Left colon (tissue), 2 donors: ENCODE results near the gene MTHFD2L. TPM values are rescaled to one million over a fixed set of nuclear protein-coding genes. Genes with fewer than 3 reads are reported as not detected.
"Not testable (repeated sequence)": the region's sequence is repeated elsewhere in the genome, so short reads cannot be mapped to it uniquely, and the experiment has no call there.

Source experiments
- ATAC-seq: fragments of 200-7000 bp; cut with Tn5 transposase; one replicate; pipeline ENCODE4 v1.9.1; 2020; ENCODE audit warnings: mild to moderate bottlenecking, moderate library complexity
- DNase-seq, 2 donors: peaks; one replicate each; pipeline ENCODE4 v3.0.0-alpha.2; 2020
- intact Hi-C, 2 donors: fragments of 100-400 bp; cut with DNase I in 1 of 2; cut with micrococcal nuclease in 1 of 2; formaldehyde crosslinking; loops; one replicate each; pipeline versions ENCODE4 v1.11.2 to v1.14.0; 2022; cut with DNase I, micrococcal nuclease
- total RNA-seq, 2 donors: library from RNA; stranded (reverse); fragmentation: NEBNext Ultra II Directional; extraction: Animal tissue kit (Norgen Biotek cat#: 25700); gene quantifications; one replicate each; pipeline ENCODE4 v1.2.1, GENCODE V29; 2021
- donor health status: DM: no; HTN: no; CAD: no.
- donor health status: DM: yes; HTN: yes; CAD: no.

MTHFD2L gene
- total RNA-seq, 2 donors from 2014 or later, result 8.2 to 8.7 TPM

DNA sequence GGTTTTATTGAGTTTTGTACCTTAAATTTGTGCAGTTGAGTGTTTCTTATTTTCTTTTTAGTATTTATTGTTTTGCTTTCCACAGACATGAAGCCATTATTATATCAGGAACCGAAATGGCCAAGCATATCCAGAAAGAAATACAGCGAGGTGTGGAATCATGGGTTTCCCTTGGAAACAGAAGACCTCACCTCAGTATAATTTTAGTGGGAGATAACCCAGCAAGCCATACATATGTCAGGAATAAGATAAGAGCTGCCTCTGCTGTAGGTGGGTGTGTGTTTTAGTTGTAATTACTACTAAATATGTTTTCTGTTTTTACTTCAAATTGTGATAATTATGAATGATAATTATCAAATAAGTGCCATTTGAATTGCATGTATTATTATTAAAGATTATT lies 16.5 kb downstream of the MTHFD2L start:
- intact Hi-C loops, result no loop called here
- DNase-seq (no peak), ATAC-seq (no peak)

DNA sequence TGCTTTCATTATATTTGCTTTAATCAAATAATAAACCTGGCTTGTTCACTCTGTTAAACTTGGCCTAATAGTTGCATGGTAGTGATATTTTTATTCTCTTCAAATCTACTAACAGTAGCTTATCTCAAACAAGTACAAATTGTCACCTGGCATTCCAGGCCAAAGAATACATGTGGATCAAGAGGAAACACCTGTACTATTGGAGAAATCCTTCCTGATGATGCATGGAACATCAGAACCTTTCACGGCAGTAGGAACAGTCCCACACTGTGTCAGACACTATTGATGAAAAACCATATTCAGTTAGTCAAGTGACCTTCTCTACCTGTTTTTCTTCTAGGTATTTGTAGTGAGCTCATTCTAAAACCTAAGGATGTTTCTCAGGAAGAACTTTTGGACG lies 17.0 kb downstream of the MTHFD2L start:
- ATAC-seq (no peak), DNase-seq (no peak)

GRCh38 chr4:74175379-74175778 lies 17.5 kb downstream of the MTHFD2L start:
- ATAC-seq, result no peak
- intact Hi-C loops, result no loop called here
- DNase-seq, result no peak

More for the DNA sequence above, 17.0 kb downstream of the MTHFD2L start:
- intact Hi-C loops, result no loop called here

DNA sequence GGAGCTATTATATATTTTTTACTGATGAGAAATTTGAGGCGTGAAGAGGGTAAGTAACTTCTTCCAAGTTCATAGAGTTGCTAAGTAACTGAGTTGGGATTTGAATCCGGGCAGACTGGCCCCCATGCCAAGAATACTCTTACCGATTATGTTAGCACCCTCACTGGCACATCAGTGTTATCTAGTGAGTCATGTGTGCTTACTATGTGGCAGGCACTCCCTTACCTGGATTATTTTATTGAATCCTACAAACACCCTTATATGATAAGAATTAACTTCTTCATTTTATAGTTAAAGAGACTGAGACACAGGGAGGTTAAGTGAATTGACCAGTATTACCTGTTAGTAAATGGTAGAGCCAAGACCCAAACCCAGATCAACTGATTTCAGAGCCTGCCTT lies 20.9 kb downstream of the MTHFD2L start:
- intact Hi-C loops, result no loop called here
- no peak for DNase-seq
- ATAC-seq, result peak; percentile 95

- intact Hi-C loops, result loop anchor here in 1 of 2 donors (10.0 kb wide), 1 partner anchor 124 kb away; the partner anchor contains the start of gene EPGN
- DNase-seq, result no peak
- no peak for ATAC-seq
Measured at GRCh38 chr4:74181219-74181618, 23.3 kb downstream of the MTHFD2L start.

DNA sequence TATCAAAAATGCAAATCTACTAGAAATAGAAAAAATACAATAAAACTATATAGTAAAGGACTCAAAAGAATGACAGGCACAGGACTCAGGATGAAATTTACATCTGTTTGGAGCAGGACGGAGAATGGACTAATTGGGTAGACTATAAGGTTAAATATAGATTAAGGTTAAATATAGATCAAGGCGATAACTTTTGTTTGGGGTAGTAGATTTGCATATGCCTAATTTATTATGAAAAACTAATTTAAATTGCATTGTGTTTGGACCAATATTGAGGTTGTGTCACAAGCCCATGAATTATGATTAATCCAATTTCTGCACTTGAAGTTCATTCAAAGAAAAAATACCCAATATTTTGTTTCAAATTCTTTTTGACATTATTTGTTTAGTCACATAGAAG lies 31.0 kb downstream of the MTHFD2L start:
- DNase-seq (no peak), ATAC-seq (no peak)
- intact Hi-C loops, result loop anchor here in 1 of 2 donors (10.0 kb wide), 1 partner anchor 116 kb away; the partner anchor contains the start of gene EPGN

DNA sequence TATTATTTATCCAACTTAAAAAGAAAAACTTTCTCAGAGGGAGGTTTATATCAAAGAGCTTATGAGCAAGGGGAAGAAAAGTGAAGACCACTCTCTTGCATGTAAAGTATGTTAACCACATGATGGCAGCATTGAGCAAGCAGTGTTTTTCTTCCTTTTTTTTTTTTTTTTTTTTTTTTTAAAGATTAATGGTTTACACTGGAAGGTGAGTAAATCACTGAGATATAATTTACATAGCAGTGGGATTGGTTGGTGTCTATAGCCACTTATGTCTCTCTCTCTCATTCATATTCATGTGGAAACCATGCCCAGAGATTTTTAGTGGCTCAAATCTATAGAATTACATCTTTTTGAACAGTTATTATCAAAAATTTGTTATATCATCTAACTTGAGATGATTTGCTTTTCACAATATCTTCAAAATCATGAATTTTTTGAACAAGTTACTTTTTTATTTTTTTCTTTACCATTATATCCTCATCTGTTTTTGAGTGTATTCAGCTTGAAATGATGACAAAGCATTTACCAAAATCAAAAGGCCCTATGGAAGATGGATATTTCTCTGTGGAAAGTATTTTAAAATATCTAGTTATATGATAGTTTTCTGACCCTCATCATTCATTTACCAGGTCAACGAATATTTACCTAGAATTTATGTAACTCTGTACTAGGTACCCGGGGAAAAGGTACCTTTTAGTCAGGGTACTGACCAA lies 31.6 kb downstream of the MTHFD2L start:
- ATAC-seq, result peak; percentile 81
- DNase-seq, result no peak
- intact Hi-C loops, result loop anchor here in 1 of 2 donors (10.0 kb wide), 2 partner anchors 115 to 485 kb away; partner anchors contain the start of gene EPGN

DNA sequence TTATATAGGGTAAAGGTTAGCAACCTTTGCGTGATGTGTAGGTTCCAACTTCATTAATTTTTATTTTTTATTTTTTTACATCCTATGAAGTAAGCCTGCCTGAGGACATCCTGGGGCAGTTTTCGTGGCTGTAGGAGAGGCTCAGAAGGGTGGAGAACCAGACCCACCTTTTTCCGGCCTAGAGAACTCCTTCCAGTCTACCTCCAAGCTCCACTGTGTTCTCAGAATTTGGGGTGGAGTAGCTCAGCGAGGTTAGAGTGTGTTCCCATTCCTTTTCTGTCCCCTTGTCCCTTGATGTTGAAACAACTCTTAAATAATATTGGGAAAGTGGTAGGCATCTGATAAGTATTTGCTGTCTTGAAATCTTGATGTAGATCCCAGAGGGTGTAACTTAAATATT lies 32.4 kb downstream of the MTHFD2L start:
- intact Hi-C loops, result loop anchor here in 1 of 2 donors (10.0 kb wide), 1 partner anchor 484 kb away; no protein-coding TSS in a partner anchor
- DNase-seq (no peak), ATAC-seq (no peak)

DNA sequence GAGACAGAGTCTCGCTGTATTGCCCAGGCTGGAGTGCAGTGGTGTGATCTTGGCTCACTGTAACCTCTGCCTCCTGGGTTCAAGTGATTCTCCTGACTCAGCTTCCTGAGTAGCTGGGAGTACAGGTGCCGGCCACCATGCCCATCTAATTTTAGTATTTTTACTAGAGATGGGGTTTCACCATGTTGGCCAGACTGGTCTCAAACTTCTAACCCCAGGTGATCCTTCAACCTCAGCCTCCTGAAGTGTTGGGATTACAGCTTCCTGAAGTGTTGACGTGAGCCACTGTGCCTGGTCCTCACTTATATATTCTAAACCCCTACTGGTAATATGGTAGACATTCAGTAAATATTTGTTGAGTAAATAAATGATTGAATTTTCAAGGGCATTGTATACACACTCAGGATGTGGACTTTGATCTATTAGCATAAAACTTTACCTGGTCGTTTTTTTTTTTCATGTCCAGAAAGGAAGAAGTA lies 33.0 kb downstream of the MTHFD2L start:
- ATAC-seq (peak; percentile 75), DNase-seq (no peak)
- intact Hi-C loops, result loop anchor here in 1 of 2 donors (10.0 kb wide), 1 partner anchor 484 kb away; no protein-coding TSS in a partner anchor

DNA sequence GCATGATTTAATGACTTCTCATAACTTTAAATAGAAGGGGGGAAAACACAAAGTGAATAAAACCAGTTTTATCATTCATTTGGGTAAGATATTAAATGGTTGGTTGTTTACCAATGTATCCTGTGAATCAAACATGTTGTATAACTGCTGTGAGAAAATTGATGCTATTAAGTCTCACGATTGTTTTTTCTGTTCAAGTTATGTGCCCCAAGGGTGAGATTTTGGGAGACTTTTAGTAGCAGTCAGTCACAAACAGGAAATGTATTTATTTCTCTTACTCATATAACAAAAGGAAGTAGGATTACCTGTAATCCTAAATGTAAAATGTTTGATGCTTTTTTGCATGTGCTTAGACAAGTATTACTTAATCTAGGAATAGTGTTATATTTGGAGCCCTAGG lies 39.2 kb downstream of the MTHFD2L start:
- DNase-seq (no peak), ATAC-seq (no peak)
- intact Hi-C loops, result loop anchor here in 1 of 2 donors (10.0 kb wide), 1 partner anchor 478 kb away; no protein-coding TSS in a partner anchor

DNA sequence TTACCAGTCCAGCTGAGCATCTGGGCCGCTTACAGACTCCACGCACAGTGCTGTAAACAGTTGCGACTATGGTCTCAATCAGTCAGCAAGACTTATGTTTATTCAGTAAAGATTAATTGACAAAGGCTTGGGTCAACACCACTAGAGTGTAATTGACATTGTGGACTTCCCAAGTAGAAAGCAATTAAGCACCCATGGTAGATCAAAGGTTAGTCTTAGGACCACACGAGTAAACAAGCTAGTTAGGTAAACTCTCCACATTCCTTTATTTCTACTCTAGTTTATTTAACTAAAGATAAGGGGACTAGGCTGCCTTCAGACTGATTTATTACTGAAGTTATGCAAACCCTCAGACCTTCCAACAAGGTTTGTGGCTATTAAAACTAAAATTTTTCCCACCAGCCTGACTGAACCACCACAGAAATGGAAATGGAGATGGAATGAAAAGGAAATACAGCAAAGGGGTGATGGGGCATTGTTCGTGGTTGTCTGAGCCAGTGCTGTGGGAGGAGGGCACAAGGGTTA lies 44.2 kb downstream of the MTHFD2L start:
- intact Hi-C loops, result no loop called here
- ATAC-seq, result peak; percentile 84
- no peak for DNase-seq

GRCh38 chr4:74203467-74203866 lies 45.5 kb downstream of the MTHFD2L start:
- ATAC-seq (peak; percentile 69), DNase-seq (no peak)

DNA sequence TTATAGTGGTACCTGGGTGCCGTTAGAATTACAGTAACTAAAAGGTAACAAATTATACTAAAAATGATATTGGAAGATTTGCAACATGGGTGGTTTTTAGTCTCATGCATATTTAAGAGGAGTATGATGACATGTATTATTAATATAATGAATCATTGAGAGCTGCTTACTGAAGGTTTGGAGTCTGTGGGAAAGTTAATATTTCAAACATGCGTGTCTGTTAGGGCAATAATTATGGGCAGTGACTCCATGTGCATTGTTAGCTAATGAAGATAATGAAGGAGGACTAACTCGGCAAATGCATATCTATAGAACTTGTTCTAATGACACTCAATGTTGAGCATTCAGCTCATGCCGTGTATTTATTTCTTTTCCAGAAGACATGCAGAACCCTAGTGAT lies 47.1 kb downstream of the MTHFD2L start:
- no peak for ATAC-seq
- no peak for DNase-seq
- intact Hi-C loops, result no loop called here

More at GRCh38 chr4:74203467-74203866, 45.5 kb downstream of the MTHFD2L start:
- intact Hi-C loops, result no loop called here

DNA sequence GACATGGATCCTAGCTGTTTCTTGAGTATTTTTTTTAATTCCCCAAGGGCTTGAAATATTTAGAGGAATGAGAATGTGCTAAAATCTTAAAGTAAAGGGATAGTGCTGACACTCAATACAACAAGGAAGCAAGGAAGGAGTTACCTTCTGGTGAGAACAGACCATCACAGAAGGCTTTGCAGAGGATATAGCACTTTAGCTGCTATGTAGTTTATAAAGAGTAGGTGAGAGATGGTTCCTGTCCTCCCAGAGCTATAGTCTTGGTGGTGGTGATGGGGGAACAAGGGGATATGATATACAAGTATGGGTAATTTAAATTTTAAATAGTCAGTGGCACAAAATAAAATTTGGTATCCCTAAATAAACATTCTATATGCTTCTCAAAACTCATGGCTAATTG lies 47.6 kb downstream of the MTHFD2L start:
- DNase-seq (no peak), ATAC-seq (no peak)
- intact Hi-C loops, result no loop called here

- DNase-seq, result no peak
Measured at GRCh38 chr4:74206088-74206825, 48.3 kb downstream of the MTHFD2L start.

GRCh38 chr4:74214457-74215159 lies 56.7 kb downstream of the MTHFD2L start:
- ATAC-seq, result peak; percentile 71
- DNase-seq, result peak in 1 of 2 donors; percentile 20

More at GRCh38 chr4:74206088-74206825, 48.3 kb downstream of the MTHFD2L start:
- ATAC-seq, result no peak
- intact Hi-C loops, result no loop called here

GRCh38 chr4:74215236-74215635 lies 57.3 kb downstream of the MTHFD2L start:
- intact Hi-C loops, ATAC-seq, DNase-seq: not testable (repeated sequence)

More at GRCh38 chr4:74214457-74215159, 56.7 kb downstream of the MTHFD2L start:
- intact Hi-C loops, result not testable (repeated sequence)

DNA sequence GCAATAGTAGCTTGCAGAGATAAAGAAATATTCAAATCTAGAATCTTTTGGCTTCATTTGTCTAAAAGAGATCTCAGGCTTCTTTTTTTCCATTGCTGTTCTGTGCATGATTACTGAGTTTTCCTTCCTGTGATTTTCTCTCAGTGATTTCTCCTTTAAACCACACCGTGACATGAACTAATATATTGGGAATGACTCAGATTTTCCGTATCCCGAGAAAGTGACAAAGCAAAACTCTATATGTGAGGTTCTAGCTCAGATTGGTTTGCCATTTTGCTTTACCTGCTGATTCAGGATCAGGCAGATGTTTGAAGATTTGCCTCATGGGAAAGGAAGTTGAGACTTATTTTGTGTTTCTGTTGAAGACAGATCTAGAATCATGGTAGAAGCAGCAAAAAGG lies 59.4 kb downstream of the MTHFD2L start:
- no peak for DNase-seq
- no peak for ATAC-seq
- intact Hi-C loops, result no loop called here

GRCh38 chr4:74218201-74218600 lies 60.3 kb downstream of the MTHFD2L start:
- ATAC-seq (no peak), DNase-seq (no peak)
- intact Hi-C loops, result no loop called here
